ENCODE measurements around the gene CCNYL1. TPM values are rescaled to one million over a fixed set of nuclear protein-coding genes. Genes with fewer than 3 reads are reported as not detected.

The CCNYL1 gene
- total RNA-seq, 2 donors from 2014 or later, result 12.1 to 14.3 TPM

- H3K27me3 Mint-ChIP-seq, result peaks cover 39% of the 10 kb centered on the region
- ATAC-seq (no peak), DNase-seq (no peak)
- no peak overlapping the region for H3K27ac Mint-ChIP-seq
- H3K4me1 Mint-ChIP-seq, result peaks cover 2% of the 10 kb centered on the region
- H3K9me3 ChIP-seq (ENCODE audit: control insufficient read depth, low read length, poor library complexity, severe bottlenecking), result no peaks in the 10 kb centered on the region
- H3K4me3 Mint-ChIP-seq, result no peak overlapping the region
- H3K36me3 Mint-ChIP-seq (ENCODE audit: low read depth), result no peaks in the 10 kb centered on the region
Observed at GRCh38 chr2:207782238-207783030, 71.0 kb downstream of the CCNYL1 start.

GRCh38 chr2:207783514-207783913 is 72.1 kb downstream of the CCNYL1 start:
- no peaks in the 10 kb centered on the region for H3K9me3 ChIP-seq (ENCODE audit: control insufficient read depth, low read length, poor library complexity, severe bottlenecking)
- H3K4me1 Mint-ChIP-seq, result peaks cover 2% of the 10 kb centered on the region
- H3K4me3 Mint-ChIP-seq, result no peak overlapping the region
- no peak overlapping the region for H3K27ac Mint-ChIP-seq
- no peaks in the 10 kb centered on the region for H3K36me3 Mint-ChIP-seq (ENCODE audit: low read depth)
- H3K27me3 Mint-ChIP-seq, result peaks cover 44% of the 10 kb centered on the region
- ATAC-seq (no peak), DNase-seq (no peak)

DNA sequence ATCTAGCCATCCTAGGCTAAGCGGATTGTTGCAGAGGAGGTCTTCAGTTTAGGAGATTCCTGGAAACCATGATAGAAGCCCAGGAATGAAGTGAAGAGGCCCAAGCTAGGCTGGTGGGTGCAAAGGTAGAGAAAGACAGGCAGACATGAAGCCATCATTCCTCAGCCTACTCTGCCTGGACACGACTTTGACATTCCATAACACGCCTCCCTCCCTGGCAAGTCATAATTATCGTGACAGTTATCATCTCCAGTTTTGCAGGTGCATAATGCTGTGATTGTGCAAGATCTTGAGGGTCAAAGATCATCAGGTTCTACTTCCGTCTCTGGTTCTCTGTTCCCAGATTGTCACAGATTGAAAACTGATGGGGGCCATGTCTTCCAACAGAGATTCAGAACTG is 73.5 kb downstream of the CCNYL1 start:
- no peak overlapping the region for H3K27ac Mint-ChIP-seq
- H3K27me3 Mint-ChIP-seq, result peaks cover 36% of the 10 kb centered on the region
- peaks cover 2% of the 10 kb centered on the region for H3K4me1 Mint-ChIP-seq
- H3K36me3 Mint-ChIP-seq (ENCODE audit: low read depth), result no peaks in the 10 kb centered on the region
- ATAC-seq (no peak), DNase-seq (no peak)
- H3K9me3 ChIP-seq (ENCODE audit: control insufficient read depth, low read length, poor library complexity, severe bottlenecking), result no peaks in the 10 kb centered on the region
- H3K4me3 Mint-ChIP-seq, result no peak overlapping the region

- no peak overlapping the region for H3K4me3 Mint-ChIP-seq
- peaks cover 2% of the 10 kb centered on the region for H3K4me1 Mint-ChIP-seq
- ATAC-seq (no peak), DNase-seq (no peak)
- peaks cover 3% of the 10 kb centered on the region for H3K36me3 Mint-ChIP-seq (ENCODE audit: low read depth)
- peaks cover 42% of the 10 kb centered on the region for H3K27me3 Mint-ChIP-seq
- no peaks in the 10 kb centered on the region for H3K9me3 ChIP-seq (ENCODE audit: control insufficient read depth, low read length, poor library complexity, severe bottlenecking)
- H3K27ac Mint-ChIP-seq, result no peak overlapping the region
Observed at GRCh38 chr2:207787017-207787416, 75.6 kb downstream of the CCNYL1 start.

DNA sequence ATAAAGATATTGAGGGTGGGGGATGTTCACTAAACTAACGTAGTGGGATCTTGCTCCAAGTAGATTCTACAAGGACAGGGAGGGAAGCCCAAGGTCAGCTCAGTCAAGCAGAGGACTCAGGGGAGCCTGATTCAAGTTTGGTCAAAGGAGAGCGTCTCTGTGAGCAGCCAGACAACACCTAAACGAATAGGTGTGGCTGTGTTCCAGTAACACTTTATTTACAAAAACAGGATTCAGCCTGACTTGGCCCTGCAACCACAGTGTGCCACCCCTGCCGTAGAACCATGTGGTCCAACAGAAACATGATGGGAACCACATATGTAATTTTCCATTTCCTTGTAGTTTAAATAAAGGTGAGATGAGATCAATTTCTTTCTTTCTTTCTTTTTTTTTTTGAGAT is 76.4 kb downstream of the CCNYL1 start:
- no peak for DNase-seq
- no peak for ATAC-seq
- H3K9me3 ChIP-seq (ENCODE audit: control insufficient read depth, low read length, poor library complexity, severe bottlenecking), result no peaks in the 10 kb centered on the region
- Mint-ChIP-seq H3K27ac (no peak overlapping the region), H3K4me3 (no peak overlapping the region), H3K4me1 (peaks cover 2% of the 10 kb centered on the region), H3K36me3 (ENCODE audit: low read depth) (peaks cover 3% of the 10 kb centered on the region), H3K27me3 (peaks cover 39% of the 10 kb centered on the region)

- Mint-ChIP-seq H3K4me1 (no peaks in the 10 kb centered on the region), H3K27ac (no peak overlapping the region), H3K27me3 (peaks cover 43% of the 10 kb centered on the region), H3K36me3 (ENCODE audit: low read depth) (peaks cover 3% of the 10 kb centered on the region), H3K4me3 (no peak overlapping the region)
- H3K9me3 ChIP-seq (ENCODE audit: control insufficient read depth, low read length, poor library complexity, severe bottlenecking), result no peaks in the 10 kb centered on the region
- DNase-seq (no peak), ATAC-seq (no peak)
Observed at GRCh38 chr2:207790898-207791297, 79.5 kb downstream of the CCNYL1 start.

- DNase-seq (no peak), ATAC-seq (no peak)
- H3K27me3 Mint-ChIP-seq, result peaks cover 43% of the 10 kb centered on the region
- H3K4me1 Mint-ChIP-seq, result no peaks in the 10 kb centered on the region
- H3K9me3 ChIP-seq (ENCODE audit: control insufficient read depth, low read length, poor library complexity, severe bottlenecking), result no peaks in the 10 kb centered on the region
- no peak overlapping the region for H3K4me3 Mint-ChIP-seq
- H3K27ac Mint-ChIP-seq, result no peak overlapping the region
- peaks cover 3% of the 10 kb centered on the region for H3K36me3 Mint-ChIP-seq (ENCODE audit: low read depth)
Observed at GRCh38 chr2:207791579-207792243, 80.3 kb downstream of the CCNYL1 start.

DNA sequence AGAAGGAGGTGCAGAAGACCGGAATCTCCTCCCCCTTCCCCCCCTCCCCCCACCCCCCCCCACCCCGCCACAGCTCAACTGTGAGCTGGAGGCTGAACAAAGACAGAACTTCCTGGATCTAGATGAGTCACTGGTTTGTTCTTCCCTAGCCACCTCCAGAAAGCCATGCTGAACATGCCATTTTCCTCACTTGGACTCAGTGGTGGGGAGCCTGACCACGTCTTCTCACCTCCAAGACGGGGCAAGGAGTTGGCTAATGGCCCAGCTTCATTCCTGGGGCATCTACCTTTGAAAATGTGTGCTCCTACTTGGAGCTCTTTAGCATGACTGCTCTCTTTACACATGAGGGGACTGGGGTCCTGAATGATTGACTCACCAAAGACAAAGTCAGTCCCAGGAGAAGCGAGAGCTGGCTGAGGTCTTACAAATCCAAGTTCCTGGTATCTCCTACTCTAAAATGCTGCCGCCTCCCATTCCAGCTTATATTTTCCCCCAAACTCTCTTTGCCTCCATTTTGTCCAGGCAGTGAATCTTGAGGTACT is 80.9 kb downstream of the CCNYL1 start:
- Mint-ChIP-seq H3K27ac (no peak overlapping the region), H3K27me3 (peaks cover 42% of the 10 kb centered on the region), H3K4me3 (no peak overlapping the region), H3K36me3 (ENCODE audit: low read depth) (peaks cover 3% of the 10 kb centered on the region), H3K4me1 (no peaks in the 10 kb centered on the region)
- no peak for DNase-seq
- H3K9me3 ChIP-seq (ENCODE audit: control insufficient read depth, low read length, poor library complexity, severe bottlenecking), result no peaks in the 10 kb centered on the region
- ATAC-seq, result no peak

- no peaks in the 10 kb centered on the region for H3K36me3 Mint-ChIP-seq (ENCODE audit: low read depth)
- H3K4me3 Mint-ChIP-seq, result no peak overlapping the region
- H3K9me3 ChIP-seq (ENCODE audit: control insufficient read depth, low read length, poor library complexity, severe bottlenecking), result no peaks in the 10 kb centered on the region
- H3K27ac Mint-ChIP-seq, result no peak overlapping the region
- DNase-seq (no peak), ATAC-seq (no peak)
- H3K4me1 Mint-ChIP-seq, result no peaks in the 10 kb centered on the region
- H3K27me3 Mint-ChIP-seq, result peaks cover 19% of the 10 kb centered on the region
Observed at GRCh38 chr2:207796585-207797350, 85.3 kb downstream of the CCNYL1 start.

- DNase-seq (no peak), ATAC-seq (no peak)
- Mint-ChIP-seq H3K4me1 (no peaks in the 10 kb centered on the region), H3K27ac (no peak overlapping the region), H3K4me3 (no peak overlapping the region), H3K36me3 (ENCODE audit: low read depth) (no peaks in the 10 kb centered on the region), H3K27me3 (peaks cover 6% of the 10 kb centered on the region)
- H3K9me3 ChIP-seq (ENCODE audit: control insufficient read depth, low read length, poor library complexity, severe bottlenecking), result no peaks in the 10 kb centered on the region
Observed at GRCh38 chr2:207801259-207801658, 89.8 kb downstream of the CCNYL1 start.

- no peaks in the 10 kb centered on the region for H3K9me3 ChIP-seq (ENCODE audit: control insufficient read depth, low read length, poor library complexity, severe bottlenecking)
- Mint-ChIP-seq H3K4me3 (no peak overlapping the region), H3K27ac (no peak overlapping the region), H3K4me1 (peaks cover 2% of the 10 kb centered on the region), H3K27me3 (peaks cover 10% of the 10 kb centered on the region), H3K36me3 (ENCODE audit: low read depth) (no peaks in the 10 kb centered on the region)
- ATAC-seq (no peak), DNase-seq (no peak)
Observed at GRCh38 chr2:207802650-207803049, 91.2 kb downstream of the CCNYL1 start.
